ENCODE data around the gene ATP23.

DNA sequence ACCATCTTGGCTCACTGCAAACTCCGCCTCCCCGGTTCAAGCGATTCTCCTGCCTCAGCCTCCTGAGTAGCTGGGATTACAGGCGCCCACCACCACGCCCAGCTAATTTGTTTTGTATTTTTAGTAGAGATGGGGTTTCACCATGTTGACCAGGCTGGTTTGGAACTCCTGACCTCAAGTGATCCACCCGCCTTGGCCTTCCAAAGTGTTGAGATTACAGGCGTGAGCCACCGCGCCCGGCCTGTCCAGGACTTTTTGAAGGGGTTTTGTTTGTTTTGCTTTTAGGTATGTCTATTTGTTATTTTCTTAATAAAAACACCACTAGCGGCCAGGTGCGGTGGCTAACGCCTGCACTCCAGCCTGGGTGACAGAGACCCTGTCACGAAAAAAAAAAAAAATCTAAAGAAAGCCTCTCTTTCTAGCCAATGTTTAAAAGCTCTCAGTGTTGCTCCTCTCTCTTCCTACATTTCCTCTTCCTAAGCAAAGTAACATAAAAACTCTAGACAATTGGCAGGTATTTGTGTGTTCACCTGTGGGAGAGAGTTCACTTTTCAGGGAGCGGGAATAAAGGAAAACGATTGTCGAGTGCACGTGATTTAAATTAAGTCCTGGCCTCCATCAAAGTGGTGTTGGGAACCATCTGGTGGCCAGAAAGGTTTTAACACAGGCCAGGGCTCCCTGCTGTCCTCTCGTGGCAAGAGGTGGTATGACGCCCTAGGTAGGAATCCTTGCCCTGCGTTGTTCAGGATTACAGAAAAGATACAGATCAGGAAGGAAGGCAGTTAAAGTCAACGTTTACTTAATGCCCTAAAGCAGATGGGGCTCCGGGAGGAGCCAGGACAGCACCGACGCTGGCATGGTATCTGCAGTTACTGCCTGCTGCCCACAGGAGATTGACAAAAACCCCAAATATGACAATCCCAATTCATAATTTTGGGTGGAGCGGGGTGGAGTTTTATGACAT lies 36.2 kb upstream of the ATP23 start:
- TF ChIP-seq, protein P1, sequence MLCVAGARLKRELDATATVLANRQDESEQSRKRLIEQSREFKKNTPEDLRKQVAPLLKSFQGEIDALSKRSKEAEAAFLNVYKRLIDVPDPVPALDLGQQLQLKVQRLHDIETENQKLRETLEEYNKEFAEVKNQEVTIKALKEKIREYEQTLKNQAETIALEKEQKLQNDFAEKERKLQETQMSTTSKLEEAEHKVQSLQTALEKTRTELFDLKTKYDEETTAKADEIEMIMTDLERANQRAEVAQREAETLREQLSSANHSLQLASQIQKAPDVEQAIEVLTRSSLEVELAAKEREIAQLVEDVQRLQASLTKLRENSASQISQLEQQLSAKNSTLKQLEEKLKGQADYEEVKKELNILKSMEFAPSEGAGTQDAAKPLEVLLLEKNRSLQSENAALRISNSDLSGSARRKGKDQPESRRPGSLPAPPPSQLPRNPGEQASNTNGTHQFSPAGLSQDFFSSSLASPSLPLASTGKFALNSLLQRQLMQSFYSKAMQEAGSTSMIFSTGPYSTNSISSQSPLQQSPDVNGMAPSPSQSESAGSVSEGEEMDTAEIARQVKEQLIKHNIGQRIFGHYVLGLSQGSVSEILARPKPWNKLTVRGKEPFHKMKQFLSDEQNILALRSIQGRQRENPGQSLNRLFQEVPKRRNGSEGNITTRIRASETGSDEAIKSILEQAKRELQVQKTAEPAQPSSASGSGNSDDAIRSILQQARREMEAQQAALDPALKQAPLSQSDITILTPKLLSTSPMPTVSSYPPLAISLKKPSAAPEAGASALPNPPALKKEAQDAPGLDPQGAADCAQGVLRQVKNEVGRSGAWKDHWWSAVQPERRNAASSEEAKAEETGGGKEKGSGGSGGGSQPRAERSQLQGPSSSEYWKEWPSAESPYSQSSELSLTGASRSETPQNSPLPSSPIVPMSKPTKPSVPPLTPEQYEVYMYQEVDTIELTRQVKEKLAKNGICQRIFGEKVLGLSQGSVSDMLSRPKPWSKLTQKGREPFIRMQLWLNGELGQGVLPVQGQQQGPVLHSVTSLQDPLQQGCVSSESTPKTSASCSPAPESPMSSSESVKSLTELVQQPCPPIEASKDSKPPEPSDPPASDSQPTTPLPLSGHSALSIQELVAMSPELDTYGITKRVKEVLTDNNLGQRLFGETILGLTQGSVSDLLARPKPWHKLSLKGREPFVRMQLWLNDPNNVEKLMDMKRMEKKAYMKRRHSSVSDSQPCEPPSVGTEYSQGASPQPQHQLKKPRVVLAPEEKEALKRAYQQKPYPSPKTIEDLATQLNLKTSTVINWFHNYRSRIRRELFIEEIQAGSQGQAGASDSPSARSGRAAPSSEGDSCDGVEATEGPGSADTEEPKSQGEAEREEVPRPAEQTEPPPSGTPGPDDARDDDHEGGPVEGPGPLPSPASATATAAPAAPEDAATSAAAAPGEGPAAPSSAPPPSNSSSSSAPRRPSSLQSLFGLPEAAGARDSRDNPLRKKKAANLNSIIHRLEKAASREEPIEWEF (IDR thresholded peaks at IDR 0.05; ENCODE audit: insufficient replicate concordance, low read depth, low read length): no peak
- TF ChIP-seq TAF1 (IDR thresholded peaks at IDR 0.05; ENCODE audit: borderline replicate concordance, low read depth, low read length) (no peak), CBX3 (IDR thresholded peaks at IDR 0.05; ENCODE audit: borderline replicate concordance, low read depth) (no peak), POLR2A (IDR thresholded peaks at IDR 0.05; ENCODE audit: low read depth, low read length) (no peak), EZH2 (IDR thresholded peaks at IDR 0.05; ENCODE audit: borderline replicate concordance, control insufficient read depth, low read depth, low read length) (no peak)
